HUES6 (cell line): ENCODE results near the gene RNASE8.

Source experiments
- H3K27ac ChIP-seq: 2 replicates; pipeline ENCODE4 v1.7.0; 2013; ENCODE audit warnings: low read depth, mild to moderate bottlenecking, low read length, inconsistent platforms
- H3K27me3 ChIP-seq: 2 replicates; pipeline ENCODE4 v1.6.1; 2013; ENCODE audit warnings: low read length; ENCODE audit not compliant: control insufficient read depth, insufficient read depth
- H3K36me3 ChIP-seq: 2 replicates; pipeline ENCODE4 v1.6.1; 2013; ENCODE audit warnings: low read length; ENCODE audit not compliant: control insufficient read depth, insufficient read depth
- H3K4me1 ChIP-seq: 2 replicates; pipeline ENCODE4 v1.6.1; 2013; ENCODE audit warnings: low read length; ENCODE audit not compliant: control insufficient read depth, insufficient read depth
- H3K4me3 ChIP-seq: 2 replicates; pipeline ENCODE4 v1.5.1; 2013; ENCODE audit warnings: low read depth, low read length
- H3K9ac ChIP-seq: one replicate; pipeline ENCODE4 v1.6.1; 2013; ENCODE audit warnings: mild to moderate bottlenecking, low read length
- H3K9me3 ChIP-seq: 2 replicates; pipeline ENCODE4 v1.6.1; 2013; ENCODE audit warnings: low read depth, low read length; ENCODE audit not compliant: control insufficient read depth, insufficient read depth

The RNASE8 gene

DNA sequence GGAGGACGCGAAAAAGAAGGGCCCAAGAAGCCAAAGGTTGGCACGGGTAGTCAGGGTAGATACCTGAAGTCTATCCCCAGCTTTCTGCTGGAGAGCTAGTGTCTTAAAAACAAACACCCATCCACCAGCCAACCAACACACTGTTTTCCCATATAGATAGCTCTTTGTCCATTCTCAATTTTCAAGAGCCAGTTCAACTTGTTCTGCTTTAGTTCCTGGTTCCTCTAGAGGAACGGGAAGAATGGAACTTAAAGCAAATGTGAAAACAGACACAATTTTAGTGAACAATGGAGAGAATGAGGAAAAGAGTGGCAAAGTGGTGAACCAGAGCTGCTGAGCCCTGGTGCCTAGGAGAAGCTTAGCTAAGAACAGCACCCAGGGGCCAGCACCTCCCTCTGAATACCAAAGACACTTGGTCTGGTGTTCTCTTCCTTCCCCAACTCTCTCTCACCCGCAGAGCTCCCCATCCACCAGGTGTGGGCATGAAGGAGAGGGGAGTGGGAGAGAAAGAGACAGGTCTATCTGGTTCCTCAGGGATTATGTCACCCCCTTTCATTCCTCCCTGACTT is 36.6 kb upstream of the RNASE8 start:
- Histone ChIP-seq H3K9me3 (no peaks in the 10 kb centered on the region), H3K9ac (no peak overlapping the region), H3K27me3 (peaks cover 32% of the 10 kb centered on the region), H3K4me1 (peaks cover 22% of the 10 kb centered on the region), H3K27ac (no peak overlapping the region), H3K4me3 (no peak overlapping the region), H3K36me3 (peaks cover 6% of the 10 kb centered on the region)

DNA sequence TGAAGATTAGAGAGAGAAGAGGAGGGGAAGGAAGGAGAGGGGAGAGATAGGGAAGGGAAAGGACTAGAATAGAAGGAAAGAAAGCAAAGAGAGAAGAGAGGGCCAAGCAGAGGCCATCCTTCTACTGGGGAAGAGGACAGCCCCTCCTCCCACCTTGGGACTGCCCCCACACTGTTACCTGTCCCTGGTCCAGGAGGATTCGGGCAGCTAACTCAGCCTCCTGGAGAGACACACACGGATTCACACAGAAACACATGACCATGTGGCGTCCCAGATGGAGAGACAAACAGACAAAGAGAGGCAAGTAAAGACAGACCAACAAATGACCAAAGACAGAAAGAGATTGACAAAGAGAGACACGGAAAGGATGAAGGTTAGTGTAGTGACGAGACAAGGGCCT is 34.9 kb upstream of the RNASE8 start:
- Histone ChIP-seq H3K27me3 (peaks cover 32% of the 10 kb centered on the region), H3K9ac (no peak overlapping the region), H3K4me1 (peaks cover 35% of the 10 kb centered on the region), H3K27ac (no peak overlapping the region), H3K4me3 (no peak overlapping the region), H3K36me3 (peaks cover 3% of the 10 kb centered on the region), H3K9me3 (no peaks in the 10 kb centered on the region)

DNA sequence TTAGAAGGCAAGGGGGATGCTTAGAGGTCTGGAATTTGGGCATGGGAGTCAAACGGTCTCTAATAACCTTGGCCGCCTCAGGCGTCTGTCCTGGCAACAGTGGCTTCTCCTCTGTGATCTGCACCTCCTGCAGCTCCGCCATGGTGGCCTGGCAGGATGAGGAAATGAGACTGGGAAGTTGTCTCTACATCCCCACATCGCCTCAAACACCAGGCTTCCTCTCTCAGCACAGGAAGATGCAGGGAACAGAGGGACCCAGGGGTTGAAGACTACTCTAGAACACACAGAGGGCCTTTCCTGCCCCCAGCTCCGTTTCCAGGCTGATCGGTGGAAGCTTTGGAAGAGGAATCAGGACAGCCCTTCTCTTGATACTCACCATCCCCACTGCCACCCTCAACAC is 34.4 kb upstream of the RNASE8 start:
- Histone ChIP-seq H3K9ac (no peak overlapping the region), H3K27me3 (peaks cover 32% of the 10 kb centered on the region), H3K9me3 (no peaks in the 10 kb centered on the region), H3K4me1 (peaks cover 35% of the 10 kb centered on the region), H3K27ac (no peak overlapping the region), H3K36me3 (no peaks in the 10 kb centered on the region; the same call in 1 of the 2 replicates), H3K4me3 (0 out of 2 replicates have a peak overlapping the region, but pooled peaks have one; percentile 93)

DNA sequence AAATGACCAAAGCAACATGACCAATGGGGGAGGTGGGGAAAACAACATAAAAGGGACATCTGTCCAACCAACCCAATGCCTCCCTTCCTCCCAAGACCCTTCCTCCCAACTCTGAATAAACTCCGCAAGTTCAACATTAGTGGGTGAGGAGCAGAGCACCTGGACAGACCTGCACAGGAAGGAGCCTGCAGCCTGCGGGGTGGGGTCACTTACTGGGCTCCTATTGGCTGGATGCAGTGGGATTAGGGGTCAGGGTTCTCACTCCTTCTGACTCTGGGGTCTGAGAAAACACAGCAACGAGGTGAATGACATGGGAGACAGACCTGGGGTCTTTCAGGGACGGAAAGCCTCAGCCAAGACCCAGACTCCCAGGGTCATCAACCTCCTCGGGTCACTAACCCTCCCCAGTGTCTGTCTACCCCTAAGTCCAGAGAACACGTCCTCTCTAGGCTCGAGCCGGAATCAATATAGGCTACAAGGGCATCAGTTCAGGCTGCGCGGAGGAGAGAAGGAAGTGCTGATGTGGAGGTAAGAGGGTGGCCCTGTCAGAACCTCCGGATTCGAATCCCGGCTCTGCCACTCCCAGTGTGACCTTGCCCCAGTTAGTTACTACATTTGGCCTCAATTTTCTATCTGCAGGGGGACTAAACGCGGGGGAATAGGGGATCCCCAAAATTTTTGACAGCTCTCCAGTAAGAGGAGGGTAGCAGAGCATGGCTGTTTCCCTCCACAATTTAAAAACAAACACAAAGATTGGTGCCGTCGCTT is 33.6 kb upstream of the RNASE8 start:
- Histone ChIP-seq H3K36me3 (no peaks in the 10 kb centered on the region; the same call in 1 of the 2 replicates), H3K27me3 (peaks cover 32% of the 10 kb centered on the region), H3K27ac (no peak overlapping the region; the same call in 1 of the 2 replicates), H3K9ac (peak overlapping the region; percentile 85), H3K9me3 (no peaks in the 10 kb centered on the region), H3K4me3 (peak overlapping the region; percentile 93), H3K4me1 (peaks cover 35% of the 10 kb centered on the region)

DNA sequence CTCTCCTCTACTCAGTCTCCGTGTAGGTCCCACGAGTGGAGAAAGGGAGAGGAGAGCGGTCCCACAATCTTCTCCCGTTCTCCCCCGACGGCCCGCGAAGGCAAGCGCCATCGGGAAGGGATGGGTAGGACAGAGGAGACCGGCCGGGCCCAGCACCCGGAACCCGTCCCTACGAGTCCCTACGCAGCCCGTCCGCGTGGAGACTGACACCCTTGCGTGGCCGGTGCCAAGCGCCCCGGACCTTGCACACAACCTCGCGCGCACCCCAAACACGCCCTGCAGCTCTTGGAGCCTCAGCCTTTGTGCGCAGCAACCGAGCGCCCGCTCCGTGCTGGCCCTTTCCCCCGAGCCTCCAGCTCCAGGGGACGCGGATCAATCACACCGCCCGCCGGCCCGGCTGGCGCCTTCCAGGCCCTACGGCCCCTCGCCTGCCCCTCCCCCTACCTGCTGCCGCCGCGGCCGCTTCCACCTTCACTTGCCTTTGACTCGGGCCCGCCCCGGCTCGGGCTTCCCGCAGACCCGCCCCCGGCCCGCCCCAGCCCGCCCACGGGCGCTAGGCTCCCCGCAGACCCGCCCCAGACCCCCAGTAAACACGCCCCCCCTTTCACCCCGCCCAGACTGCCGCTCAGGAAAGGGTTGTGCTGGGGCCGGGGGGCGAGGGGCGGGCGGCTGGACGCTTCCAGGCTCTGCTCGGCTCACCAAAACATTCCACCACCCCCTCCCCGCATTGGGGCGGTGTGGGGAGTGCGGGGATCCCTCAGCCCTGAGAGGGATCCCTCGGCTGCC is 32.8 kb upstream of the RNASE8 start, which contains the start of gene NDRG2:
Gene NDRG2, minus strand, starts transcription at position 477 of the 786 bp plus-strand sequence. CDS start 1,746 bp downstream, outside the sequence.
- Histone ChIP-seq H3K27me3 (peaks cover 32% of the 10 kb centered on the region), H3K4me3 (peak within 1 kb of the TSS; percentile 93), H3K36me3 (no peaks in the 10 kb centered on the region; the same call in 1 of the 2 replicates), H3K4me1 (peaks cover 35% of the 10 kb centered on the region), H3K27ac (peak within 1 kb of the TSS; percentile 60; the same call in 1 of the 2 replicates), H3K9me3 (no peaks in the 10 kb centered on the region), H3K9ac (peak within 1 kb of the TSS; percentile 85)

DNA sequence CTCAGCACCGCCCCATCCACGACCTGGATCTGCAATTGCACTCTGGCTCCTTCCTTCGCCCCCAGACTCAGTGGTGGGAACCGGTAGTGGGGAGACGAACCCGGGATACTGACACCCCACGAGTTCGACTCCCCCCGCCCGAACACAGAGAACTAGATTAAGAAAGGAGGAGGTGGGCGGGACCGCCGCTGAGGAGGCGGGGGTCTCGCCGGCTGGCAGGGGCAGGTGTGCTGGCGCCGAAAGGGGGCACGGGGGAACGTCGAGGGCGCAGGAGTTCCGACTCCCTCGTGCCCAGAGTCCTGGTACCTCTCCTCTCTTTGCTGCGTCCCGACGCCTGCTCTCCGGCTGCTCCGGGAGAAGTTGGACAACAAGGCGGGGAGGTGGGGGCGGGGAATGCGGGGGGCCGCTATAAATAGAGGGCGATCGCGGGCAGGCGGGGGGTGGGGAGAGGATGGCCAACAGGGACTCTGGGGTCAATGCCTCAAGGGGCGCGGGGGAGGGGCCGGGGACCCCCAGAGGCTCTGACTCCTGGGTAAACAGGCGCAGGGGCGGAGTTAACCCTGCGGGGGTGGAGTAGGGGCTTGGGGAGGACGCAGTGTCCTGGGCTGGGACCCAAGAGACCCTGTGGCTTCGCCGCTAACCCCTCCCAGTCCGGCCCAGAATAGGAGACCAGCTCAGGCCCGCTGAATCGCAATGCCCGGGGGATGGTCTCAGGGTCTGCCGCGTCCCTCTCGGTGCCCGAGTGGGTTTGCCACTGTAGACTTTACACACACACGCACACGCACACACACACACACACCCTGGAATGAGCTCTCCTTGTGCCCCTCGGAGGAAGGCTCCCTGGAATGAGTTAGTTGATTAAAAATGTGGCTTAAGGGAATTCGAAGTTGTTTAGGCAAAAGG is 32.0 kb upstream of the RNASE8 start:
- H3K9me3 ChIP-seq: no peaks in the 10 kb centered on the region
- H3K4me1 ChIP-seq: peaks cover 35% of the 10 kb centered on the region
- no peaks in the 10 kb centered on the region; the same call in 1 of the 2 replicates for H3K36me3 ChIP-seq
- H3K9ac ChIP-seq: peak overlapping the region; percentile 78
- H3K27me3 ChIP-seq: peaks cover 32% of the 10 kb centered on the region
- H3K4me3 ChIP-seq: peak overlapping the region; percentile 89
- peak overlapping the region; percentile 60; the same call in 1 of the 2 replicates for H3K27ac ChIP-seq

DNA sequence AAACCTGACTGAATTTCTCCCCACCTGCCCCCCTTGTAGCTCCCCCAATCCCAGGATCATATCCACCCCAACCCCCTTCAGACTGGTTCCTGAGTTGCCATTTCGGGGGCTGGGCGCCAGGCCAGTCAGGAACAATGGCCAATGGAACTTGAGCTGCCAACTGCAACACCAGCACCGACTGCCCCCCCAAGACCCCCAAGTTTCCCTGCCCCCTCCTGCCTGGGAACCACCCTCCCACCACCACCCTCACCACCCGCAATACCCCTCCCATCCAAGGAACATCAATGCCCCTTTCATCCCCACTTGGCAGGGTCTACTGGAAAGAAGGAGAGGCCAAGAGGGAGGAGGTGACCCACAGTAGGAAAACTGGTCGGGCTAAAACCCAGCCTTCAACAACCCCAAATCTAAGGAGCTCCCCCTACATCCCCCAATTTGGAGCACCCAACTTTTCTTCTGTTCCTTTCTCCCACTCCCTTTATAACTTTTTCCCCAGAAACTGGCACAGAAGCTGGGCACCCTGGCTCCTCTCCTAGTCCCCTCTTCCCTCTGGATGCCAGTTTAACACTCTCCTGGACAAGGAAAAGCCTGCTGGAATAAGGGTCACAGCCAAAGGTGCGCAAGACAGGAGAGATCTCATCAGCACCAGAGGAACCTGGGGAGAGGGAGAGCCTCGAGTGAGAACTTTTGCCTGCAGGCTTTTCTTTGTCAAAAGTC is 31.2 kb upstream of the RNASE8 start:
- Histone ChIP-seq H3K4me1 (peaks cover 35% of the 10 kb centered on the region), H3K27ac (no peak overlapping the region), H3K36me3 (no peaks in the 10 kb centered on the region; the same call in 1 of the 2 replicates), H3K9me3 (no peaks in the 10 kb centered on the region), H3K9ac (peak overlapping the region; percentile 11), H3K27me3 (peaks cover 32% of the 10 kb centered on the region), H3K4me3 (peak overlapping the region; percentile 54)

DNA sequence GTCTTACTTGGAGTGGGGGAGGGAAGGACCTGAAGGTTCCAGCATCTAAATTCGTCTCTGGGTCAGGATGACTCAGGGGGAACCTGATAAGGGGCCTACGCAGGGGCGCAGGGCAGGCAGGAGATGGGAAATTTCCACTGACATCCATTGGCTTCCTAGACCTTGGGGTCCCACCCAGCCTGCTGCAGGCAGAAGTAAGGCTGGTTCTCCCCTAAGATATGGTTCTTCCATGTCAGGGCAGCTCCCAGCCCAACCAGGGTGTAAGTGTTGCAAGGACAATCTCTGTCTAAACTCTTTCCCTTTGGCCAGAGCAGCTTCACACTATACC is 30.7 kb upstream of the RNASE8 start:
- Histone ChIP-seq H3K9me3 (no peaks in the 10 kb centered on the region), H3K9ac (no peak overlapping the region), H3K4me1 (peaks cover 35% of the 10 kb centered on the region), H3K27me3 (peaks cover 28% of the 10 kb centered on the region), H3K36me3 (no peaks in the 10 kb centered on the region), H3K4me3 (0 out of 2 replicates have a peak overlapping the region, but pooled peaks have one; percentile 19), H3K27ac (no peak overlapping the region)

DNA sequence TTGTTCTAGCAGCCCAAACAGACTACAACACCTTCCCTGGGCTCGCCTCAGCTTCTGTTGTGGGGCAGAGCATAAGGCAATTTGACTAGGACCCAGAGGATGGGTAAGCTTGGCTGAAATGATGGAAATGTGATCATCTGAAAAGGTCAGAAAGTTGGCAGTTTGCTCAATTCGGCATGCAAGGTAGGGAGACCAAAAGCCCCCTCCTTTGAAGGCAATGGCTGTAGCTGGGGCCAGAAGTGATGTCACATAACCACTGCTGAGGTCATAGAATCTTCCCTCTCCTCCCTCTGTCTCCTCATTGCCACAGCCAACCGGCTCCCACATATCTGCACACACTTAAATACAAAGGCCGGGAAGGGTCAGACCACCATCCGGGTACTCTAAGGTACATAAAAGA is 27.7 kb upstream of the RNASE8 start, which contains the start of gene TPPP2:
Gene TPPP2, plus strand, starts transcription at position 301 of the 400 bp plus-strand sequence. CDS start 365 bp downstream, outside the sequence.
- Histone ChIP-seq H3K4me3 (no peak within 1 kb of the TSS), H3K27ac (no peak within 1 kb of the TSS), H3K27me3 (peaks cover 3% of the 10 kb centered on the region; the same call in 1 of the 2 replicates), H3K9me3 (no peaks in the 10 kb centered on the region), H3K9ac (no peak within 1 kb of the TSS), H3K4me1 (peaks cover 16% of the 10 kb centered on the region), H3K36me3 (no peaks in the 10 kb centered on the region)
